ENCODE data around the gene CPN2.

- TF ChIP-seq, protein P1, sequence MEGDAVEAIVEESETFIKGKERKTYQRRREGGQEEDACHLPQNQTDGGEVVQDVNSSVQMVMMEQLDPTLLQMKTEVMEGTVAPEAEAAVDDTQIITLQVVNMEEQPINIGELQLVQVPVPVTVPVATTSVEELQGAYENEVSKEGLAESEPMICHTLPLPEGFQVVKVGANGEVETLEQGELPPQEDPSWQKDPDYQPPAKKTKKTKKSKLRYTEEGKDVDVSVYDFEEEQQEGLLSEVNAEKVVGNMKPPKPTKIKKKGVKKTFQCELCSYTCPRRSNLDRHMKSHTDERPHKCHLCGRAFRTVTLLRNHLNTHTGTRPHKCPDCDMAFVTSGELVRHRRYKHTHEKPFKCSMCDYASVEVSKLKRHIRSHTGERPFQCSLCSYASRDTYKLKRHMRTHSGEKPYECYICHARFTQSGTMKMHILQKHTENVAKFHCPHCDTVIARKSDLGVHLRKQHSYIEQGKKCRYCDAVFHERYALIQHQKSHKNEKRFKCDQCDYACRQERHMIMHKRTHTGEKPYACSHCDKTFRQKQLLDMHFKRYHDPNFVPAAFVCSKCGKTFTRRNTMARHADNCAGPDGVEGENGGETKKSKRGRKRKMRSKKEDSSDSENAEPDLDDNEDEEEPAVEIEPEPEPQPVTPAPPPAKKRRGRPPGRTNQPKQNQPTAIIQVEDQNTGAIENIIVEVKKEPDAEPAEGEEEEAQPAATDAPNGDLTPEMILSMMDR (IDR thresholded peaks at IDR 0.05): no peak
- no peak for TF ChIP-seq EZH2 (IDR thresholded peaks at IDR 0.05; ENCODE audit: borderline replicate concordance, insufficient read depth, low read depth, low read length, poor library complexity, severe bottlenecking)
These were observed 8.1 kb downstream of the CPN2 start for GRCh38 chr3:194342861-194343560.
